Keratinocyte (primary cell): ENCODE data around the gene PRKCI.

Source experiments
- CTCF ChIP-seq, 3 experiments: IDR thresholded peaks in 1 of 3; conservative IDR thresholded peaks in 1 of 3; optimal IDR thresholded peaks in 1 of 3; 2 replicates in 2 of 3; 3 replicates in 1 of 3; pipeline versions ENCODE3 to v1.5.1; 2011; ENCODE audit warnings: low read length in 3 of 3, mild to moderate bottlenecking in 3 of 3, moderate library complexity in 2 of 3, control low read depth in 1 of 3, inconsistent platforms in 1 of 3; ENCODE audit not compliant: insufficient read depth in 2 of 3; ENCODE audit errors: extremely low read depth in 1 of 3
- EZH2 ChIP-seq: IDR thresholded peaks from one replicate; pipeline ENCODE4 v1.6.1; 2012; ENCODE audit warnings: inconsistent platforms, mild to moderate bottlenecking, low read length, moderate library complexity

- TF ChIP-seq CTCF (optimal IDR thresholded peaks at IDR 0.05 in 1 of 3, IDR thresholded peaks at IDR 0.05 in 1 of 3, conservative IDR thresholded peaks at IDR 0.05 in 1 of 3; ENCODE audit: extremely low read depth in 1 of 3, insufficient read depth in 2 of 3, low read length in 3 of 3) (no peak), EZH2 (no peak)
Measured at GRCh38 chr3:170225166-170225565, 2.9 kb downstream of the PRKCI start.
